Stomach smooth muscle (tissue), 2 donors: ENCODE measurements around the gene RGS9BP.
"Not testable (repeated sequence)": the region's sequence is repeated elsewhere in the genome, so short reads cannot be mapped to it uniquely, and the experiment has no call there.

Experiments used
- H3K27ac ChIP-seq: one replicate; pipeline ENCODE4 v1.7.0; 2013; ENCODE audit warnings: mild to moderate bottlenecking, low read length, inconsistent platforms
- H3K27me3 ChIP-seq, 2 donors: one replicate each; pipeline ENCODE4 v1.7.0; 2013; ENCODE audit warnings: low read length in 2 of 2; ENCODE audit not compliant: insufficient read depth in 2 of 2, control insufficient read depth in 1 of 2
- H3K36me3 ChIP-seq, 2 donors: one replicate each; pipeline ENCODE4 v1.7.0; 2013; ENCODE audit warnings: low read length in 2 of 2; ENCODE audit not compliant: control insufficient read depth in 2 of 2, insufficient read depth in 2 of 2
- H3K4me1 ChIP-seq: one replicate; pipeline ENCODE4 v1.7.0; 2013; ENCODE audit warnings: low read length; ENCODE audit not compliant: control insufficient read depth, insufficient read depth
- H3K4me3 ChIP-seq, 2 donors: one replicate each; pipeline ENCODE4 v1.7.0; 2013; ENCODE audit warnings: low read length in 2 of 2
- H3K9ac ChIP-seq, 2 donors: one replicate each; pipeline ENCODE4 v1.7.0; 2013; ENCODE audit warnings: low read length in 2 of 2, mild to moderate bottlenecking in 1 of 2
- H3K9me3 ChIP-seq, 2 donors: one replicate each; pipeline ENCODE4 v1.7.0; 2013; ENCODE audit warnings: low read length in 2 of 2; ENCODE audit not compliant: control insufficient read depth in 2 of 2
- donor health status: healthy.
- donor health status: Pancreatic carcinoma.

RGS9BP gene

DNA sequence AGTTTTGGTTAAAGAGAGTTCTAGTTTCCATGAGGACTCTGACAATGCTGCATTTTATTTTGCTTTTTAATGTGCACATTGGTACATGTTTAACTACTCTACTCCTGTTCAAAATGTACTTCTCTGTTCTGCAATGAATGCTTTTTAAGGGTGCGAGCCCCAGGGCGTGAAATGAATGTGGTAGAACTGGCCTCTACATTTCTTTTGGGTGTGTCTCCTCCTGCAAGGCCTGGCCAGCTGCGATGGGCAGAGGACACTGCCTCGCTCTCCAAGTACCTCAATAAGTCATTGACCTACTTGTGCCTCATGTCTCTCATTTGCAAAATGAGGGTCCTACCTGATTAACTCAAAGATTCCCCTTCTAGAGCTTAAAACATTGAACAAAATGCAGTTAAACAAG lies 6.7 kb downstream of the RGS9BP start:
- no peak overlapping the region for H3K4me3 ChIP-seq
- no peaks in the 10 kb centered on the region for H3K4me1 ChIP-seq
- no peak overlapping the region for H3K27ac ChIP-seq
- H3K9ac ChIP-seq: no peak overlapping the region
- peaks cover 0 to 3% of the 10 kb centered on the region in 2 donors for H3K27me3 ChIP-seq
- no peaks in the 10 kb centered on the region for H3K9me3 ChIP-seq
- no peaks in the 10 kb centered on the region for H3K36me3 ChIP-seq

DNA sequence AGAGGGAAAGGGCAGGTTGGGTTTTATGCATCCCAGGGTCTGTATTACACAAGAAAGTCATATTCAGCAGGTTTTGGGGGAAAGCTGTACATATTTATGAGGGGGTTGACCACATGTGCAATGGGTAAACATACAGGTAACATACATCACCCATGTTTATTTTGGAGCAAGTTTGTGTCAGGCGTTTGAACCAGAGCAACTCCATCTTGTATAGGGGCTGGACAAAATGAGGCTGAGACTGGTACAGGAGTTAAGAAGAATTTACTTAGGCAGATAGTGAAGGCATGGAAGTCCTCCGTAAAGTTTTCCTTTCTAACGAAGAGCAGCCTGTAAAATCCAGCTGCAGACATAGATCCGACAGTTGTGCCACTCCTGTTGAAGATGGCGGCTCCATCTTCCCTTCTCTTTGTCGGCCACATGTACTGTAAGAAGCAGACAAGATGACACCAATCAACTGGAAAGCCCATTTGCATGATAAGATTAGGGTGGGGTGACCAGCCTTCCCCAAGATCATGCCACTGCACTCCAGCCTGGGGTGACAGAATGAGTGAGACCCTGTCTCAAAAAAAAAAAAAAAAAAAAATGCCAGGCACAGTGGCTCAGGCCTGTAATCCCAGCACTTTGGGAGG lies 11.3 kb downstream of the RGS9BP start:
- H3K27ac ChIP-seq: no peak overlapping the region
- H3K9ac ChIP-seq: no peak overlapping the region
- H3K4me3 ChIP-seq: no peak overlapping the region
- no peaks in the 10 kb centered on the region for H3K9me3 ChIP-seq
- peaks cover 6% of the 10 kb centered on the region for H3K4me1 ChIP-seq
- H3K36me3 ChIP-seq: no peaks in the 10 kb centered on the region
- no peaks in the 10 kb centered on the region for H3K27me3 ChIP-seq

DNA sequence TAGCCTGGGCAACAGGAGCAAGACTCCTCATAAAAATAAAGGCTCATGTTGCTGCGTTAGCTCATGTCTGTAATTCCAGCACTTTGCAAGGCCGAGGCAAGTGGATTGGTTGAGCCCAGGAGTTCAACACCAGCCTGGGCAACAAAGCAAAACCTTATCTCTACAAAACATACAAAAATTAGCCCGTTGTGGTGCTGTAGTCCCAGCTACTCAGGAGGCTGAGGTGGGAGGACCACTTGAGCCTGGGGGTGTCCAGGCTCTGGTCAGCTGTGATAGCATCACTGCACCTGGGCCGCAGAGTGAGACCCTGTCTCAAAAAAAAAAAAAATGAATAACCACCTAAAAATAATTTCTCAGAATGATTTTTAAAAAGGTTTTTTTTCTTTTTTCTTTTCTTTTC lies 12.0 kb downstream of the RGS9BP start:
- Histone ChIP-seq H3K27me3 (no peaks in the 10 kb centered on the region), H3K9ac (no peak overlapping the region), H3K36me3 (no peaks in the 10 kb centered on the region), H3K4me1 (peaks cover 9% of the 10 kb centered on the region), H3K27ac (no peak overlapping the region), H3K9me3 (no peaks in the 10 kb centered on the region), H3K4me3 (no peak overlapping the region)

- H3K27ac ChIP-seq: no peak overlapping the region
- no peaks in the 10 kb centered on the region for H3K9me3 ChIP-seq
- H3K9ac ChIP-seq: no peak overlapping the region
- peaks cover 15% of the 10 kb centered on the region for H3K4me1 ChIP-seq
- no peaks in the 10 kb centered on the region for H3K36me3 ChIP-seq
- no peak overlapping the region for H3K4me3 ChIP-seq
- H3K27me3 ChIP-seq: no peaks in the 10 kb centered on the region
Observed at GRCh38 chr19:32688311-32688710, 12.7 kb downstream of the RGS9BP start.

GRCh38 chr19:32691291-32691951 lies 15.8 kb downstream of the RGS9BP start, which contains the start of gene NUDT19:
TSS of gene NUDT19 (plus strand) at chr19:32691821. CDS start at chr19:32691961, 140 bp downstream.
- Histone ChIP-seq H3K9ac (peak within 1 kb of the TSS; percentile 58 to 85), H3K4me1 (peaks cover 25% of the 10 kb centered on the region), H3K27ac (peak within 1 kb of the TSS; percentile 64)

GRCh38 chr19:32691952-32692726 lies 16.5 kb downstream of the RGS9BP start:
- Histone ChIP-seq H3K9me3 (no peaks in the 10 kb centered on the region), H3K36me3 (no peaks in the 10 kb centered on the region), H3K27ac (peak overlapping the region; percentile 64), H3K9ac (peak overlapping the region; percentile 58 to 85), H3K4me3 (peak overlapping the region; percentile 84 to 96), H3K27me3 (no peaks in the 10 kb centered on the region), H3K4me1 (peaks cover 25% of the 10 kb centered on the region)

More at GRCh38 chr19:32691291-32691951, 15.8 kb downstream of the RGS9BP start, which contains the start of gene NUDT19:
- no peaks in the 10 kb centered on the region for H3K27me3 ChIP-seq
- H3K36me3 ChIP-seq: no peaks in the 10 kb centered on the region
- H3K9me3 ChIP-seq: no peaks in the 10 kb centered on the region
- peak within 1 kb of the TSS; percentile 84 to 96 for H3K4me3 ChIP-seq

GRCh38 chr19:32692727-32693061 lies 17.0 kb downstream of the RGS9BP start:
- H3K36me3 ChIP-seq: no peaks in the 10 kb centered on the region
- no peaks in the 10 kb centered on the region for H3K9me3 ChIP-seq
- H3K27ac ChIP-seq: peak overlapping the region; percentile 64
- peak overlapping the region; percentile 84 to 96 for H3K4me3 ChIP-seq
- peak overlapping the region; percentile 58 to 85 for H3K9ac ChIP-seq
- H3K4me1 ChIP-seq: peaks cover 25% of the 10 kb centered on the region
- H3K27me3 ChIP-seq: no peaks in the 10 kb centered on the region

DNA sequence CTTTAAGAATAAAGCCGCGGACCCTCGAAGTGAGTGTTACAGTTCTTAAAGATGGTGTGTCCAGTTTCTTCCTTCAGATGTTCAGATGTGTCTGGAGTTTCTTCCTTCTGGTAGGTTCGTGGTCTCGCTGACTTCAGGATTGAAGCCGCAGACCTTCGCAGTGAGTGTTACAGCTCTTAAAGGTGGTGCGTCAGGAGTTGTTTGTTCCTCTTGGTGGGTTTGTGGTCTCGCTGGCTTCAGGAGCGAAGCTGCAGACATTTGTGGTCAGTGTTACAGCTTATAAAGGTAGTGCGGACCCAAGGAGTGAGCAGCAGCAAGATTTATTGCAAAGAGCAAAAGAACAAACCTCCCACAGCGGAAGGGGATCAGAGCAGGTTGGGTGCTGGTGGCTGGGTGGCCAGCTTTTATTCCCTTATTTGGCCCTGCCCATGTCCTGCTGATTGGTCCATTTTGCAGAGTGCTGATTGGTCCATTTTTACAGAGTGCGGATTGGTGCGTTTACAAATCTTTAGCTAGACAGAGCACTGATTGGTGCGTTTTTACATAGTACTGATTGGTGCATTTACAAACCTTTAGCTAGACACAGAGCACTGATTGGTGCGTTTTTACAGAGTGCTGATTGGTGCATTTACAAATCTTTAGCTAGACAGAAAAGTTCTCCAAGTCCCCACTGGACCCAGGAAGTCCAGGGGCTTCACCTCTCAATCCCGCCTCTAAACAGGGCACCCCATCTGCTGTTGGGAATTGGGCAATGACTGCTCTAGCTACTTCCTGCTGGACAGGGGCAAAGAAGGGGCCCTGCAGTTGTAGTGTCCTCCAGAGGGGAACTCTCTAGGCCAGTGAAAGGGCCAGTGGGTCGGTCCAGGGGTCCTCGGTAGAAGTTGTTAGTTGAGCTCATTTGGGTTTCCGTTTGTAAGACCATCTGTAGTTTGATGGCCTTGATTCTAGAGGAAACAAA lies 17.8 kb downstream of the RGS9BP start:
- peak overlapping the region; percentile 58 to 85 for H3K9ac ChIP-seq

DNA sequence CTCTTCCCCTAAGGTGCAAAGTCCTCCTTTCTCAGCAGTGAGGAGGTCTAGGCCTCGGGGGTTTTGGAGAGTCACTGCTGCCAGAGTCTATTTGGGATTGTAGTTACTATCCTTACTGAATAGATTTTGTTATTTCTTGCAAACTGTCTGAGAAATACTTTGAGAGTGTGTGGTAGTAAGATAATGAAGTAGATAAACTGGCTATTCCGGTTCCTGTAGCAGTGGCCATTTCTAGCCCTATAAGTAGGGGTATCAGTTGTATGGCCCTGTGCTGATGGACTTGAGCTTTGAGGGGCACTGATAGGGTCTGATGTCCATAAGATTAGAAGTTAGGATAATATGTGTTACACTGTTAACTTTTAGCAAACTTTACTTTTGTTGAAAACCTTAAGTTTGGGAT lies 18.7 kb downstream of the RGS9BP start:
- Histone ChIP-seq H3K4me1 (peaks cover 25% of the 10 kb centered on the region), H3K4me3 (peak overlapping the region in 1 of 2 donors; percentile 40), H3K9ac (peak overlapping the region in 1 of 2 donors; percentile 22)
- H3K9me3 ChIP-seq, H3K27me3 ChIP-seq, H3K36me3 ChIP-seq, H3K27ac ChIP-seq: not testable (repeated sequence)

More for the DNA sequence above, 17.8 kb downstream of the RGS9BP start:
- H3K27ac ChIP-seq, H3K9me3 ChIP-seq, H3K27me3 ChIP-seq, H3K36me3 ChIP-seq: not testable (repeated sequence)
- H3K4me3 ChIP-seq: peak overlapping the region; percentile 84 to 96
- H3K4me1 ChIP-seq: peaks cover 25% of the 10 kb centered on the region

DNA sequence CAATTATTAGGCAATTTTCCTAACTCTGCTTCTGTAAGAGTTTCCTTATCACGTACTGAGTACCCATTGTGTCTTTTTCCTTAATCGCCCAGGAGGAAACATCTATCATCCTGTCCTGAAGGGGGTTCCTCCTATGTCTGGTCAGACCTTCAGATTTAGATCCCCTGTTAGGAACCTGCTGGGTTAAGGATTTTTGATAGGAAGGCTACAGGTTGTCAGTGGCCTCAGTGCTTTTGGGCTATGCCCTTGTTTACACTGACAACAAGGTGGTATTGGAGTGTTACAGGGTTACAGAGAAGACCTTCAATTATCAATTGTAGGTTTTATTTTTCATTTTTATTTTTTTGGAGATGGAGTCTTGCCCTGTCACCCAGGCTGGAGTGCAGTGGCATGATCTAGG lies 19.2 kb downstream of the RGS9BP start:
- H3K9ac ChIP-seq, H3K9me3 ChIP-seq, H3K27ac ChIP-seq, H3K27me3 ChIP-seq, H3K4me3 ChIP-seq, H3K36me3 ChIP-seq: not testable (repeated sequence)
- H3K4me1 ChIP-seq: peaks cover 25% of the 10 kb centered on the region
